ENCODE measurements around the gene TPD52L1.

The TPD52L1 gene

GRCh38 chr6:125237764-125238163, 84.2 kb downstream of the TPD52L1 start:
- no peak for DNase-seq (ENCODE audit: low read depth in 2 of 2)

- DNase-seq (ENCODE audit: low read depth in 2 of 2): no peak
Observed at GRCh38 chr6:125245109-125245508, 91.5 kb downstream of the TPD52L1 start.

- DNase-seq (ENCODE audit: low read depth in 2 of 2): no peak
Observed at GRCh38 chr6:125245523-125246264, 92.1 kb downstream of the TPD52L1 start.

GRCh38 chr6:125246566-125246965, 93.0 kb downstream of the TPD52L1 start:
- no peak for DNase-seq (ENCODE audit: low read depth in 2 of 2)

GRCh38 chr6:125248136-125248535, 94.6 kb downstream of the TPD52L1 start:
- no peak for DNase-seq (ENCODE audit: low read depth in 2 of 2)

GRCh38 chr6:125250511-125250910, 96.9 kb downstream of the TPD52L1 start:
- no peak for DNase-seq (ENCODE audit: low read depth in 2 of 2)

- DNase-seq (ENCODE audit: low read depth in 2 of 2): peak in 1 of 2 experiments; percentile 13
Observed at GRCh38 chr6:125251516-125252220, 98.1 kb downstream of the TPD52L1 start.

GRCh38 chr6:125252891-125253290, 99.3 kb downstream of the TPD52L1 start:
- DNase-seq (ENCODE audit: low read depth in 2 of 2): peak in 1 of 2 experiments; percentile 29

GRCh38 chr6:125253881-125254280, 100.3 kb downstream of the TPD52L1 start:
- no peak for DNase-seq (ENCODE audit: low read depth in 2 of 2)

GRCh38 chr6:125254321-125254720, 100.7 kb downstream of the TPD52L1 start:
- DNase-seq (ENCODE audit: low read depth in 2 of 2): no peak

- DNase-seq (ENCODE audit: low read depth in 2 of 2): no peak
Observed at GRCh38 chr6:125255201-125255600, 101.6 kb downstream of the TPD52L1 start.

- DNase-seq (ENCODE audit: low read depth in 2 of 2): no peak
Observed at GRCh38 chr6:125257351-125257750, 103.8 kb downstream of the TPD52L1 start.

- DNase-seq (ENCODE audit: low read depth in 2 of 2): no peak
Observed at GRCh38 chr6:125258651-125259353, 105.2 kb downstream of the TPD52L1 start.

- DNase-seq (ENCODE audit: low read depth in 2 of 2): no peak
Observed at GRCh38 chr6:125259354-125259736, 105.8 kb downstream of the TPD52L1 start.

GRCh38 chr6:125262016-125263013, 108.7 kb downstream of the TPD52L1 start:
- DNase-seq (ENCODE audit: low read depth in 2 of 2): peak; percentile 74 to 84

GRCh38 chr6:125264476-125264875, 110.9 kb downstream of the TPD52L1 start:
- DNase-seq (ENCODE audit: low read depth in 2 of 2): no peak

- no peak for DNase-seq (ENCODE audit: low read depth in 2 of 2)
Observed at GRCh38 chr6:125267806-125268523, 114.4 kb downstream of the TPD52L1 start.

GRCh38 chr6:125268765-125269164, 115.2 kb downstream of the TPD52L1 start:
- DNase-seq (ENCODE audit: low read depth in 2 of 2): no peak

- DNase-seq (ENCODE audit: low read depth in 2 of 2): no peak
Observed at GRCh38 chr6:125269328-125269985, 115.9 kb downstream of the TPD52L1 start.

- no peak for DNase-seq (ENCODE audit: low read depth in 2 of 2)
Observed at GRCh38 chr6:125270380-125270779, 116.8 kb downstream of the TPD52L1 start.

Data from fibroblast of skin of left biceps (primary cell).